Measurements from ENCODE around the gene ZNF682.
"Not testable (repeated sequence)": the region's sequence is repeated elsewhere in the genome, so short reads cannot be mapped to it uniquely, and the experiment has no call there.

The ZNF682 gene

GRCh38 chr19:20039203-20039723, at the start of gene ZNF682:
TSS of gene ZNF682 (minus strand) at chr19:20039505. CDS start at chr19:20039345, 160 bp downstream.
- peak within 1 kb of the TSS; percentile 73 for H3K4me3 ChIP-seq (ENCODE audit: low read depth, low read length)
- peak; percentile 97 for DNase-seq (ENCODE audit: low read depth)
- no peak for TF ChIP-seq CTCF (IDR thresholded peaks at IDR 0.05; ENCODE audit: control insufficient read depth, extremely low read depth, insufficient read depth)

- H3K4me3 ChIP-seq (ENCODE audit: low read depth, low read length); DNase-seq (ENCODE audit: low read depth): not testable (repeated sequence)
Measured at GRCh38 chr19:20082876-20083275, 43.6 kb upstream of the ZNF682 start.

- not testable (repeated sequence) for H3K4me3 ChIP-seq (ENCODE audit: low read depth, low read length); DNase-seq (ENCODE audit: low read depth)
Measured at GRCh38 chr19:20082232-20082833, 43.0 kb upstream of the ZNF682 start.

DNA sequence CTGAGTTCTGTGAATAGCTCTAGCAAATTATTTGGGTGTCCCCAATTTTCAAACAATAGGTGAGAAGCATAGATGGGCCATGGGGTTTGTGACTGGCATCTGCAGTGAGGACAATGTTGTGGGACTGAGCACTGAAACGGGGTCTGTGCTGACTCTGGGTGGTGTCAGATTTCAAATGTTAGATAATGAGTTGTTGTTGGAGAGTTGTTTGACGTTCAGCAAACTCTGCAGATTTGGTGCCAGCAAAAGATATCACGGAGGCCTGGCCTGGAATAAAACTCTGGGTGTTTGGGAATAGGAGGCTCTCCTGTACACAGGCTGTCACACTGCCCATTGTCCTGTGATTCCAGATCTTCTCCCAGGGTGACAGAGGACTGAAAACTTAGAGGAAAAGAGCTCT, 41.4 kb upstream of the ZNF682 start:
- H3K4me3 ChIP-seq (ENCODE audit: low read depth, low read length): no peak overlapping the region
- no peak for TF ChIP-seq CTCF (IDR thresholded peaks at IDR 0.05; ENCODE audit: control insufficient read depth, extremely low read depth, insufficient read depth)
- DNase-seq (ENCODE audit: low read depth): no peak

DNA sequence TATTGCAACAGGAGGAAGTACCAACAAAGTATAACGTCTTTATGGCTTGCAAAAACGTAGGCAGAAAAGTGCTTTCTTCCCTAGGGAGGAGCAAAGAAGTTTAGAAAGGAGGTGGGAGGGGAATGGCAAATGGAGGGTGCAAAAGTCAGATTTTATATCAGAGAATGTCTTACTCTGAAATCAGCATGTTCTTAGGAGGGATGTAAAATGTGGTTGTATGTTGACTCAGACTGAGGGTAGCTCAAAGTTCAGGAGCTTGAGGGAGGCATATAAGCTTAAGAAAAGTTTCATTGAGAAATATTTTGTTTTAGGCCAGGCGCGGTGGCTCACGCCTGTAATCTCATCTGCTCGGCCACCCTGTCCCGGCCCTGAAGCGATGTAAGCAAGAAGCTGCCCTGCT, 40.2 kb upstream of the ZNF682 start:
- H3K4me3 ChIP-seq (ENCODE audit: low read depth, low read length): no peak overlapping the region
- DNase-seq (ENCODE audit: low read depth): no peak
- TF ChIP-seq CTCF (IDR thresholded peaks at IDR 0.05; ENCODE audit: control insufficient read depth, extremely low read depth, insufficient read depth): no peak

GRCh38 chr19:20078581-20079031, 39.3 kb upstream of the ZNF682 start:
- TF ChIP-seq CTCF (IDR thresholded peaks at IDR 0.05; ENCODE audit: control insufficient read depth, extremely low read depth, insufficient read depth): no peak
- no peak overlapping the region for H3K4me3 ChIP-seq (ENCODE audit: low read depth, low read length)
- no peak for DNase-seq (ENCODE audit: low read depth)

DNA sequence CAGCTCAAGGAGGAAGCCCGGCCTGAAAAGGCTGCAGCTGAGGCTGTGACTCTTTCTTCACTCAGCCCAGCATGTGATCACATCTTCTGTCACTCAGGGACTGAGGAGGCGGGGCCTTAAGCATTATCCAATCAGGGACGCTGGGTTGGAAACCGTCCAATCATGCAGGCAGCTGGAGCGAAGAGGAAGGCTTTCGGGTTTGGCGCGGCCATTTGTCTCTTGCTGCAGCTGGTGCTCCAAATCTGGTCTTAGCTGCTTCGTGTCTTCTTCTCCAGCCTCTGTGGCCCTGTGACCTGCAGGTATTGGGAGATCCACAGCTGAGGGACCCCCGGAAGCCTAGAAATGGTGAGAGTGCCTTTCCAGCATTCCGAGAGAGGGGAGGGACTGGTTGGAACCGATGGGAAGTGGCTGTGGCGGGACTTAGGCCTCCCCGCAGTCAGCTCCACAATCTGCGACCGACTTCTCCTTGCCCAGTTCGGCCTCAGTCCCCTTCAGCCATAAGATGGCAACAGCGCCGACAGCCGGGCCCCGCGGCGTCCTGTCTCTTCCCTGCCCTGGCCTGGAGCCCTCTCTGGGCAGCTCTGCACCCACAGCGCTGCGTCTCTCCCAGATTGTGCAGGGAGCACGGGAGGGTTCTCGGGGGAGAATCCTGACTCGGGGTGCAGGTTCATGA, 38.6 kb upstream of the ZNF682 start, which contains the start of gene ZNF90:
ZNF90 (plus strand) TSS at position 210 of the 673 bp plus-strand sequence; CDS start at position 343, 133 bp downstream.
- no peak within 1 kb of the TSS for H3K4me3 ChIP-seq (ENCODE audit: low read depth, low read length)
- TF ChIP-seq CTCF (IDR thresholded peaks at IDR 0.05; ENCODE audit: control insufficient read depth, extremely low read depth, insufficient read depth): no peak
- no peak for DNase-seq (ENCODE audit: low read depth)

DNA sequence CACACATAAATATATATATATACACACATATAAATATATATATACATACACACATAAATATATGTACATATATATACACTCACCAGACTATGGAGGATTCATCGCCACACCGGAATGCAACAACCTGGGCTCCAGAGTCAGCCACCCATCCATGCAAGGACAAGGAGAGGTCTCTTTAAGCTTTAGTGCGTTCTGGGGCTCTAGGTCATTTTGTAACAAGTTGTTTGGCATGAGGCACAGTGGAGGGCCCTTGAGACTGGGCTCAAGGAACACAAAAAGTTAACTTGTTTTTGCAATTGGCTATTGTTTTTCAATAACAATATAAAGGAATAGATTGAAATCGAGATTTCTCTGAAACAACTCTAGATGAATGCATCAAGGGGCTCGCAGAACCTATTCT, 33.6 kb upstream of the ZNF682 start:
- DNase-seq (ENCODE audit: low read depth): no peak
- H3K4me3 ChIP-seq (ENCODE audit: low read depth, low read length): no peak overlapping the region
- TF ChIP-seq CTCF (IDR thresholded peaks at IDR 0.05; ENCODE audit: control insufficient read depth, extremely low read depth, insufficient read depth): no peak
